ENCODE measurements around the gene PHF20.
"Not testable (repeated sequence)": the region's sequence is repeated elsewhere in the genome, so short reads cannot be mapped to it uniquely, and the experiment has no call there.

Gene PHF20

GRCh38 chr20:35854713-35855348, 83.0 kb downstream of the PHF20 start:
- Histone ChIP-seq H3K27ac (replicated peaks) (no peak overlapping the region), H3K27me3 (ENCODE audit: insufficient read depth, poor library complexity, severe bottlenecking) (no peaks in the 10 kb centered on the region), H3K4me3 (replicated peaks; ENCODE audit: insufficient read depth, low read length) (no peak overlapping the region)
- TF ChIP-seq CTCF (IDR thresholded peaks at IDR 0.05; ENCODE audit: insufficient read depth, low read length) (no peak), GABPA (IDR thresholded peaks at IDR 0.05; ENCODE audit: low read depth) (no peak), SPI1 (IDR thresholded peaks at IDR 0.05; ENCODE audit: borderline replicate concordance, low read depth) (no peak), POLR2AphosphoS5 (IDR thresholded peaks at IDR 0.05; ENCODE audit: low read depth) (no peak), REST (IDR thresholded peaks at IDR 0.05; ENCODE audit: insufficient replicate concordance, low read depth) (no peak)
- DNase-seq (ENCODE audit: low read depth in 1 of 2, low spot score in 1 of 2): no peak

GRCh38 chr20:35855641-35856040, 83.8 kb downstream of the PHF20 start:
- not testable (repeated sequence) for H3K4me3 ChIP-seq (replicated peaks; ENCODE audit: insufficient read depth, low read length); DNase-seq (ENCODE audit: low read depth in 1 of 2, low spot score in 1 of 2); H3K27me3 ChIP-seq (ENCODE audit: insufficient read depth, poor library complexity, severe bottlenecking); H3K27ac ChIP-seq (replicated peaks)

GRCh38 chr20:35856866-35857265, 85.1 kb downstream of the PHF20 start:
- Histone ChIP-seq H3K4me3 (replicated peaks; ENCODE audit: insufficient read depth, low read length) (no peak overlapping the region), H3K27ac (replicated peaks) (no peak overlapping the region), H3K27me3 (ENCODE audit: insufficient read depth, poor library complexity, severe bottlenecking) (no peaks in the 10 kb centered on the region)
- TF ChIP-seq REST (IDR thresholded peaks at IDR 0.05; ENCODE audit: insufficient replicate concordance, low read depth): no peak
- TF ChIP-seq SPI1 (IDR thresholded peaks at IDR 0.05; ENCODE audit: borderline replicate concordance, low read depth): no peak
- no peak for TF ChIP-seq GABPA (IDR thresholded peaks at IDR 0.05; ENCODE audit: low read depth)
- TF ChIP-seq POLR2AphosphoS5 (IDR thresholded peaks at IDR 0.05; ENCODE audit: low read depth): no peak
- no peak for TF ChIP-seq CTCF (IDR thresholded peaks at IDR 0.05; ENCODE audit: insufficient read depth, low read length)
- no peak for DNase-seq (ENCODE audit: low read depth in 1 of 2, low spot score in 1 of 2)

GRCh38 chr20:35866418-35867202, 94.8 kb downstream of the PHF20 start:
- no peak overlapping the region for H3K27ac ChIP-seq (replicated peaks)
- H3K4me3 ChIP-seq (replicated peaks; ENCODE audit: insufficient read depth, low read length): no peak overlapping the region
- no peak for TF ChIP-seq GABPA (IDR thresholded peaks at IDR 0.05; ENCODE audit: low read depth)
- no peak for TF ChIP-seq REST (IDR thresholded peaks at IDR 0.05; ENCODE audit: insufficient replicate concordance, low read depth)
- TF ChIP-seq CTCF (IDR thresholded peaks at IDR 0.05; ENCODE audit: insufficient read depth, low read length): no peak
- TF ChIP-seq POLR2AphosphoS5 (IDR thresholded peaks at IDR 0.05; ENCODE audit: low read depth): no peak
- TF ChIP-seq SPI1 (IDR thresholded peaks at IDR 0.05; ENCODE audit: borderline replicate concordance, low read depth): no peak
- no peaks in the 10 kb centered on the region for H3K27me3 ChIP-seq (ENCODE audit: insufficient read depth, poor library complexity, severe bottlenecking)
- DNase-seq (ENCODE audit: low read depth in 1 of 2, low spot score in 1 of 2): no peak

Measured in HL-60 (cell line).